Effector memory CD4-positive, alpha-beta T cell (primary cell): ENCODE measurements around the gene ANO3.
"Not testable (repeated sequence)": the region's sequence is repeated elsewhere in the genome, so short reads cannot be mapped to it uniquely, and the experiment has no call there.

Experiments
- DNase-seq, 3 donors: peaks; one replicate each; pipeline ENCODE4 v3.0.0-alpha.2; 2020
- H3K27ac ChIP-seq: 2 replicates; pipeline ENCODE4 v1.7.0; 2013; ENCODE audit warnings: mild to moderate bottlenecking, low read length, moderate library complexity; ENCODE audit not compliant: insufficient read depth, poor library complexity, severe bottlenecking
- H3K27me3 ChIP-seq: replicated peaks from 2 replicates; pipeline ENCODE4 v1.7.0; 2013; ENCODE audit warnings: mild to moderate bottlenecking, low read length; ENCODE audit not compliant: insufficient read depth, control insufficient read depth, poor library complexity, severe bottlenecking
- H3K36me3 ChIP-seq: 2 replicates; pipeline ENCODE4 v1.7.0; 2013; ENCODE audit warnings: mild to moderate bottlenecking, low read length, moderate library complexity; ENCODE audit not compliant: control insufficient read depth, insufficient read depth
- H3K4me1 ChIP-seq: 2 replicates; pipeline ENCODE4 v1.7.0; 2013; ENCODE audit warnings: low read length, mild to moderate bottlenecking; ENCODE audit not compliant: control insufficient read depth, insufficient read depth, poor library complexity, severe bottlenecking
- H3K4me3 ChIP-seq: 2 replicates; pipeline ENCODE4 v1.7.0; 2013; ENCODE audit warnings: low read length, low read depth, mild to moderate bottlenecking; ENCODE audit not compliant: insufficient read depth, poor library complexity, severe bottlenecking
- H3K9me3 ChIP-seq: 2 replicates; pipeline ENCODE4 v1.7.0; 2013; ENCODE audit warnings: mild to moderate bottlenecking, low read length, moderate library complexity; ENCODE audit not compliant: control insufficient read depth
- total RNA-seq, 3 donors: gene quantifications; one replicate each; lab custom pipeline; 2026; lab: John Stamatoyannopoulos, UW

Gene ANO3
- 0 reads per million in 3 donors for total RNA-seq

- no peak for DNase-seq
- no peak within 1 kb of the TSS for H3K27ac ChIP-seq
- H3K4me3 ChIP-seq, result no peak within 1 kb of the TSS
- no peaks in the 10 kb centered on the region for H3K9me3 ChIP-seq
- H3K4me1 ChIP-seq, result no peaks in the 10 kb centered on the region
- H3K36me3 ChIP-seq, result no peaks in the 10 kb centered on the region
- H3K27me3 ChIP-seq, result no peaks in the 10 kb centered on the region
Observed at GRCh38 chr11:26331911-26332571, at the start of gene ANO3. ANO3 (plus strand) TSS chr11:26332130; CDS start chr11:26332276, 146 bp downstream.

GRCh38 chr11:26283852-26284408, 48.0 kb upstream of the ANO3 start:
- H3K27me3 ChIP-seq, result no peaks in the 10 kb centered on the region
- H3K4me1 ChIP-seq, result no peaks in the 10 kb centered on the region
- no peak overlapping the region for H3K27ac ChIP-seq
- no peak overlapping the region for H3K4me3 ChIP-seq
- H3K36me3 ChIP-seq, result no peaks in the 10 kb centered on the region
- DNase-seq, result no peak
- H3K9me3 ChIP-seq, result no peaks in the 10 kb centered on the region

GRCh38 chr11:26285608-26286007, 46.3 kb upstream of the ANO3 start:
- no peaks in the 10 kb centered on the region for H3K27me3 ChIP-seq
- H3K4me3 ChIP-seq, result no peak overlapping the region
- H3K4me1 ChIP-seq, result no peaks in the 10 kb centered on the region
- DNase-seq, result no peak
- no peaks in the 10 kb centered on the region for H3K9me3 ChIP-seq
- H3K27ac ChIP-seq, result no peak overlapping the region
- H3K36me3 ChIP-seq, result no peaks in the 10 kb centered on the region

- no peaks in the 10 kb centered on the region for H3K27me3 ChIP-seq
- H3K36me3 ChIP-seq, result no peaks in the 10 kb centered on the region
- no peak for DNase-seq
- H3K27ac ChIP-seq, result no peak overlapping the region
- no peaks in the 10 kb centered on the region for H3K4me1 ChIP-seq
- H3K4me3 ChIP-seq, result no peak overlapping the region
- H3K9me3 ChIP-seq, result no peaks in the 10 kb centered on the region
Observed at GRCh38 chr11:26286472-26287066, 45.4 kb upstream of the ANO3 start.

GRCh38 chr11:26287067-26287518, 44.8 kb upstream of the ANO3 start:
- no peaks in the 10 kb centered on the region for H3K9me3 ChIP-seq
- H3K4me1 ChIP-seq, result no peaks in the 10 kb centered on the region
- DNase-seq, result no peak
- no peak overlapping the region for H3K4me3 ChIP-seq
- H3K36me3 ChIP-seq, result no peaks in the 10 kb centered on the region
- H3K27ac ChIP-seq, result no peak overlapping the region
- H3K27me3 ChIP-seq, result no peaks in the 10 kb centered on the region

- DNase-seq, result no peak
- Histone ChIP-seq H3K4me1 (no peaks in the 10 kb centered on the region), H3K27me3 (no peaks in the 10 kb centered on the region), H3K9me3 (no peaks in the 10 kb centered on the region), H3K36me3 (no peaks in the 10 kb centered on the region), H3K4me3 (no peak overlapping the region), H3K27ac (no peak overlapping the region)
Observed at GRCh38 chr11:26297189-26297975, 34.5 kb upstream of the ANO3 start.

GRCh38 chr11:26316372-26316771, 15.6 kb upstream of the ANO3 start:
- H3K27me3 ChIP-seq, H3K4me3 ChIP-seq, H3K4me1 ChIP-seq, H3K36me3 ChIP-seq, DNase-seq, H3K27ac ChIP-seq, H3K9me3 ChIP-seq: not testable (repeated sequence)

- Histone ChIP-seq H3K27me3 (no peaks in the 10 kb centered on the region), H3K36me3 (no peaks in the 10 kb centered on the region), H3K27ac (no peak overlapping the region), H3K4me1 (no peaks in the 10 kb centered on the region), H3K4me3 (no peak overlapping the region), H3K9me3 (no peaks in the 10 kb centered on the region)
- no peak for DNase-seq
Observed at GRCh38 chr11:26319906-26320305, 12.0 kb upstream of the ANO3 start.

GRCh38 chr11:26321516-26321915, 10.4 kb upstream of the ANO3 start:
- no peak overlapping the region for H3K4me3 ChIP-seq
- no peaks in the 10 kb centered on the region for H3K36me3 ChIP-seq
- no peaks in the 10 kb centered on the region for H3K9me3 ChIP-seq
- no peak overlapping the region for H3K27ac ChIP-seq
- no peaks in the 10 kb centered on the region for H3K4me1 ChIP-seq
- DNase-seq, result no peak
- no peaks in the 10 kb centered on the region for H3K27me3 ChIP-seq
